OCI-LY7 (cell line): ENCODE measurements around the gene EIF5AL1.

Source experiments
- EZH2phosphoT487 ChIP-seq: fragments of 200-600 bp; sonication (generic); IDR thresholded peaks from 2 replicates; pipeline ENCODE4 v1.6.1; 2018; ENCODE audit warnings: low read depth, borderline replicate concordance, mild to moderate bottlenecking, mixed run types, antibody characterized with exemption, low read length, moderate library complexity, mixed read lengths
- TF ChIP-seq, protein P1 (sequence below): fragments of 200-600 bp; sonication (generic); conservative IDR thresholded peaks from 2 replicates; pipeline ENCODE4 v1.5.1; 2014; ENCODE audit warnings: mild to moderate bottlenecking, antibody characterized with exemption, low read length, moderate library complexity, mixed read lengths

DNA sequence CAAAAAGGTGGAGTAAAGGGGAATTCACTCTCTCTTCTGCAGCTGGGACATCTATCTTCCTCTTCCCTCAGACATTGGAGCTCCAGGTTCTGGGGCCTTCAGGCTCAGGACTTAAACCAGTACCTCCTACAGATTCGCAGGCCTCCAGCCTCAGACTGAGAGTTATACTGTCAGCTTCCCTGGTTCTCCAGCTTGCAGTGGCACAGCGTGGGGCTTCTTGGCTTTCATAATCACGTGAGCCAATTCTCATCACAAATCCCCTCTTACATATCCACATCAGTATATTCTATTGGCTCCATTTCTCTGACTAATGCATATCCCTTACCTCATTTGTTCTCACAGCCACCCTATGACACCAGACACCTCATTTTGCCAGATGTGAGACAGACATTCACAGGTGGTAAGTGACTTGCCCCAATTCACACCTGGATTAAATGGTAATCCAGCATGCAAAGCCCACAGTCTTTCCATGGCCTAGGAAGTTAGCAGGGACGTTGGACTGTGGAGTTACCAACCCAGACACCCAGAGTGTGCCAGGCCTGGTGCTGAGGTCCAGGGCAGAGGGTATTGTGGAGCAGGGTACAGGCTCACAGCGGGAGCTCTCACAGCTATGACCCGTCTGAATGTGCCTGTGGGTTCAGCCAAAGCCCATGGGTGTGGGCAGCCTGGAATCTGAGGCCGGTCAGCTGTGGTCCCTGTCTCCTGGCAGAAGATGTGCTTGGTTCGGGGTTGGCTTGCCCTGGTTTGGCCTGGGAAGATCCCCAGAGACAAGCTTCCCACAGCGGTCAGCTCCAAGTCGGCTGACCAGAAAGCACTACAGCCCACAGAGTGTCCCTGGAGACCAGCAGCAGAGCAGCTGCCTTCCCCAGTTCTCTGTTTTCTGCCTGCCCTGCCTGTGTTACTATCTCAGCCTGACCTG, 48.5 kb upstream of the EIF5AL1 start:
- TF ChIP-seq, protein P1, sequence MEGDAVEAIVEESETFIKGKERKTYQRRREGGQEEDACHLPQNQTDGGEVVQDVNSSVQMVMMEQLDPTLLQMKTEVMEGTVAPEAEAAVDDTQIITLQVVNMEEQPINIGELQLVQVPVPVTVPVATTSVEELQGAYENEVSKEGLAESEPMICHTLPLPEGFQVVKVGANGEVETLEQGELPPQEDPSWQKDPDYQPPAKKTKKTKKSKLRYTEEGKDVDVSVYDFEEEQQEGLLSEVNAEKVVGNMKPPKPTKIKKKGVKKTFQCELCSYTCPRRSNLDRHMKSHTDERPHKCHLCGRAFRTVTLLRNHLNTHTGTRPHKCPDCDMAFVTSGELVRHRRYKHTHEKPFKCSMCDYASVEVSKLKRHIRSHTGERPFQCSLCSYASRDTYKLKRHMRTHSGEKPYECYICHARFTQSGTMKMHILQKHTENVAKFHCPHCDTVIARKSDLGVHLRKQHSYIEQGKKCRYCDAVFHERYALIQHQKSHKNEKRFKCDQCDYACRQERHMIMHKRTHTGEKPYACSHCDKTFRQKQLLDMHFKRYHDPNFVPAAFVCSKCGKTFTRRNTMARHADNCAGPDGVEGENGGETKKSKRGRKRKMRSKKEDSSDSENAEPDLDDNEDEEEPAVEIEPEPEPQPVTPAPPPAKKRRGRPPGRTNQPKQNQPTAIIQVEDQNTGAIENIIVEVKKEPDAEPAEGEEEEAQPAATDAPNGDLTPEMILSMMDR: no peak
- TF ChIP-seq EZH2phosphoT487: no peak
